Lower leg skin (tissue), 4 donors: ENCODE measurements around the gene TBL3. TPM values are rescaled to one million over a fixed set of nuclear protein-coding genes. Genes with fewer than 3 reads are reported as not detected.

Source experiments
- DNase-seq, 2 donors: peaks; one replicate each; pipeline ENCODE4 v3.0.0-alpha.2; 2019; ENCODE audit warnings: low spot score in 2 of 2
- H3K4me3 ChIP-seq: fragments of 200-600 bp; sonication (generic); 2 replicates; pipeline ENCODE4 v1.5.1; 2017; ENCODE audit warnings: mild to moderate bottlenecking, low read depth; ENCODE audit not compliant: poor library complexity, severe bottlenecking
- POLR2A ChIP-seq, 2 donors: fragments of 450-650 bp; IDR thresholded peaks; one replicate each; pipeline ENCODE4 v1.6.1; 2016 to 2017; ENCODE audit warnings: antibody characterized with exemption in 2 of 2, mild to moderate bottlenecking in 1 of 2, moderate library complexity in 1 of 2
- WGBS, 2 donors: methylation state at CpG; one replicate each; pipeline ENCODE4 v1.1.5; 2018; 5-methylcytosine and 5-hydroxymethylcytosine counted together
- intact Hi-C: fragments of 100-400 bp; cut with DNase I; formaldehyde crosslinking; loops from one replicate; pipeline ENCODE4 v1.15.0; 2023; ENCODE audit warnings: low total_unique reads
- total RNA-seq, 4 donors: library from RNA; depleted of rRNA; stranded (reverse); fragments of >200 nt; gene quantifications; one replicate each; pipeline ENCODE4 v1.1.0, GENCODE V29; 2016
- TF ChIP-seq, protein P1 (sequence below), 3 donors: fragments of 450-650 bp; IDR thresholded peaks; one replicate each; pipeline ENCODE4 v1.5.1; 2016; ENCODE audit warnings: antibody characterized with exemption in 3 of 3, mild to moderate bottlenecking in 3 of 3, moderate library complexity in 2 of 3

The TBL3 gene
- 100 to 1,000 TPM in 2 of 4 donors, 10 to 100 TPM in 2; 60.8 to 114 (median 83.7) TPM for total RNA-seq

DNA sequence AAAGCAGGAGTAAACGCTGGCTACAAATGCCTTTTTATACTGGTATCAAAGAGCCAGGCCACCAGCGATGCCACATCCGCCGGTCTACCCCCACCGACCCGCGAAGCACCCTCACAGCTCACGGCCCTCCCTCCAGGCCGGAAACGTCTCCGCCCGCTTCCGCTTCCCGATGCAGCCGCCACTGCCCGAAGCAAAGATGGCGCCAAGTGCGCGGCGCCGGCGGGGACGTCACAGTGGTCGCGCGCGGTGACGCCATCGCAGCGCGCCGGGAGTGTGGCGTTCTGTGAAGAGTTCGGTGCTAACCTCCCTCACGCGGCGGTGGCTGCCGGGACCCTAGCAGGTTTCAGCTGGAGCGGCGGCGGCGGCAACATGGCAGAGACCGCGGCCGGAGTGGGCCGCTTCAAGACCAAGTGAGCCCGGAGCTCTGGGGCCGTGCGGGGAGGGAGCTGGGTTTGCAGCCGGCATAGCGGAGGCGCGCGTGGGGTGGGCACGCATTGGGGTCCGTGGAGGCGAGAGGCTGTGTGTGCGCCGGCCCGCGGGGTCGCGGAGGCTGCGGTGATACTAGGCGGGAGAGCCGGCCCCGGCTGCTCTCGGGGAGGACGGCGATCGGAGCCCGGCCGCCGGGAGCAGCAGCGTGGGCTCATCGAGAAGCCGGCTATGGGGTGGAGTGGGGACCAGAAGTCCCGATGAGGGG lies at the start of gene TBL3:
TBL3 (plus strand) TSS at position 258 of the 694 bp plus-strand sequence; CDS start at position 370, 112 bp downstream.
- H3K4me3 ChIP-seq, result peak within 1 kb of the TSS; percentile 99
- 0% methylated on average over 30 to 53 of the region's 78 CpGs for WGBS, 2 donors
- intact Hi-C loops, result no loop called here
- DNase-seq, result peak; percentile 90 to 99
- TF ChIP-seq, protein P1, sequence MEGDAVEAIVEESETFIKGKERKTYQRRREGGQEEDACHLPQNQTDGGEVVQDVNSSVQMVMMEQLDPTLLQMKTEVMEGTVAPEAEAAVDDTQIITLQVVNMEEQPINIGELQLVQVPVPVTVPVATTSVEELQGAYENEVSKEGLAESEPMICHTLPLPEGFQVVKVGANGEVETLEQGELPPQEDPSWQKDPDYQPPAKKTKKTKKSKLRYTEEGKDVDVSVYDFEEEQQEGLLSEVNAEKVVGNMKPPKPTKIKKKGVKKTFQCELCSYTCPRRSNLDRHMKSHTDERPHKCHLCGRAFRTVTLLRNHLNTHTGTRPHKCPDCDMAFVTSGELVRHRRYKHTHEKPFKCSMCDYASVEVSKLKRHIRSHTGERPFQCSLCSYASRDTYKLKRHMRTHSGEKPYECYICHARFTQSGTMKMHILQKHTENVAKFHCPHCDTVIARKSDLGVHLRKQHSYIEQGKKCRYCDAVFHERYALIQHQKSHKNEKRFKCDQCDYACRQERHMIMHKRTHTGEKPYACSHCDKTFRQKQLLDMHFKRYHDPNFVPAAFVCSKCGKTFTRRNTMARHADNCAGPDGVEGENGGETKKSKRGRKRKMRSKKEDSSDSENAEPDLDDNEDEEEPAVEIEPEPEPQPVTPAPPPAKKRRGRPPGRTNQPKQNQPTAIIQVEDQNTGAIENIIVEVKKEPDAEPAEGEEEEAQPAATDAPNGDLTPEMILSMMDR (IDR thresholded peaks at IDR 0.05), result no peak
- peak in 1 of 2 donors; percentile 86 for TF ChIP-seq POLR2A (IDR thresholded peaks at IDR 0.05)

DNA sequence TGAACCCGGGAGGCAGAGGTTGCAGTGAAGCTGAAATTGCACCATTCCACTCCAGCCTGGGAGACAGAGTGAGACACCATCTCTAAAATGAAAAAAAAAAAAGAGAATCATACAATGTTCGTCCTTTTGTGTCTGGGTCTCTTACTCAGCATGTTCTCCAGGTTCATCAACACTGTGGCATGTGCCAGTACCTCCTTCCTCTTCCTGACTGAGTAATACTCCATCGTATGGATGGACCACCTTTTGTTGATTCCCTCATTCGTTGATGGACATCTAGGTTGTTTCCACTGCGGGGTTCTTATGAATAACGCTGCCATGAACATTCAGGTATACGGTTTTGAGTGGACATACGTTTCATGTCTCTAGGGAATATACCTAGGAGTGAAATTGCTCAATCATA lies 49.5 kb upstream of the TBL3 start:
- 71 to 78% methylated on average over 8 of the region's 8 CpGs for WGBS, 2 donors
- DNase-seq, result no peak
- H3K4me3 ChIP-seq, result no peak overlapping the region
- intact Hi-C loops, result no loop called here
- TF ChIP-seq, protein P1 (IDR thresholded peaks at IDR 0.05), result no peak
- TF ChIP-seq POLR2A (IDR thresholded peaks at IDR 0.05), result no peak

DNA sequence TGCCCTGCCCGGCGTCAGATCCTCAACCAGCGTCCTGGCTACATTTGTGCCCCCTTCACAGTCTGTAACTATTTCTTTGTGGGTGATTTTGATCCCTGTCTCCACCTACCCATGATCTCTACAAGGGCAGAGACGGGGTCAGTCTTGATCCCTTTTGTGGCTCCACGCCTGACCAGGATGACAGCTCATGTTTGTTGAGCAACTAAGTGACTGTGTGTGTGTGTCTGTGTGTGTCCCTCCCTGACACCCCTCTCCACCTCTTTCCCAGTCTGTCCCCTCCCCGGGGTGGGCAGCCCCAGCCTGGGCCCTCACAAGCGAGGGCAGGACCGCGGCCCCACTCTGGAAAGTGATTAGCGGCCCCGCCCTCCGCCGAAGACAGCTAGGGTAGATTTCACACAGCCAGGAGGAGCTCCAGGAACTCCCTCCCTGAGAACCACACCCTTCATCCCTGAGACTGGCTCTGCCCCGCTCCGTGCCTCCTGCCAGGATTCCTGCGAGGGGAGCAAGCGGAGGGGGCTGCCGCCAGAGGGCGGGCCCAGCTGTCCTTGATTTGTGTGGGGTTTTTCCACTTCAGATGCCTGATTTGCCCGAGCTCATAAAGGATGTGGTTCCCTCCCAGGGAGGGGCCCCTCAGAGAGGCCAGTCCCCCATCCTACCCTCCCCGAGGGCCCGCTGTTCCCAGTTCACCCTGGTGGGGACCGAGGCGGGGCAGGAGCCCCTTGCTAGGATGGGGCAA lies 48.4 kb upstream of the TBL3 start:
- DNase-seq, result peak in 1 of 2 donors; percentile 51
- TF ChIP-seq POLR2A (IDR thresholded peaks at IDR 0.05), result no peak
- intact Hi-C loops, result no loop called here
- 16 to 20% methylated on average over 17 to 24 of the region's 24 CpGs for WGBS, 2 donors
- no peak overlapping the region for H3K4me3 ChIP-seq

DNA sequence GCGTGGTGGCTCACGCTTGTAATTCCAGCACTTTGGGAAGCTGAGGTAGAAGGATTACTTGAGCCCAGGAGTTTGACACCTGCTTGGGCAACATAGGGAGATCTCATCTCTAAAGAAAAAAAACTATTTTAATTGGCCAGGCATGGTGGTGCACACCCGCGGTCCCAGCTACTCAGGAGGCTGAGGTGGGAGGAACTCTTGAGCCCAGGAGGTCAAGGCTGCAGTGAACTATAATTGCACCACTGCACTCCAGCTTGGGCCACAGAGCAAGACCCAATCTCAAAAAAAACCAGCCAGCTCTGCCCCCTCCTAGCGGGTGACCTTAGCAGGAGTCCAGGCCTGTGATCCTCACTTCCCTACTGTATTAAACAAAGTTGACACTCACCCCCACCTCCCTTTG lies 47.8 kb upstream of the TBL3 start:
- TF ChIP-seq, protein P1 (IDR thresholded peaks at IDR 0.05), result no peak
- no peak for TF ChIP-seq POLR2A (IDR thresholded peaks at IDR 0.05)
- 56 to 74% methylated on average over 4 to 5 of the region's 5 CpGs for WGBS, 2 donors
- DNase-seq, result no peak
- H3K4me3 ChIP-seq, result no peak overlapping the region
- intact Hi-C loops, result no loop called here

DNA sequence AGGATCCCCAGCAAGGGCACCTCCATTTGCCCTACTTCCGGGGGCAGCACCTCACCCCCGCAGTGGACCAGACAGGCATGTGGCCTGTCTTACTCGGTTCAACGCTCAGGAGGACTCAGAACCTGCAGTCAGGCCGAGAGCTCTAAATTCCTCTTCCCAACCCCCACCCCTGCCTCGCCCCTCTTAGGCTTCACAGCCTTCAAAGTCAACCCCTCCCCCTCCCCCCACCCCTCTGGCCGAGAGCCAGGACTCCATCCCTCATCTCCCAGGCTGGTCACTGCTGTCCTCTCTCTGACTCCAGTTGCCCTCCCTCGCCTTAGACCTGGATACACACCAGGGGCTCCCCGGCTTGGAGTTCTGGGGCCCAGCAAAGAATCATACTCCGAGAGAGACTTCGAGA lies 45.6 kb upstream of the TBL3 start:
- no peak overlapping the region for H3K4me3 ChIP-seq
- TF ChIP-seq POLR2A (IDR thresholded peaks at IDR 0.05), result no peak
- TF ChIP-seq, protein P1 (IDR thresholded peaks at IDR 0.05), result no peak
- WGBS, 2 donors, result 57 to 68% methylated on average over 11 of the region's 11 CpGs
- intact Hi-C loops, result no loop called here
- no peak for DNase-seq

DNA sequence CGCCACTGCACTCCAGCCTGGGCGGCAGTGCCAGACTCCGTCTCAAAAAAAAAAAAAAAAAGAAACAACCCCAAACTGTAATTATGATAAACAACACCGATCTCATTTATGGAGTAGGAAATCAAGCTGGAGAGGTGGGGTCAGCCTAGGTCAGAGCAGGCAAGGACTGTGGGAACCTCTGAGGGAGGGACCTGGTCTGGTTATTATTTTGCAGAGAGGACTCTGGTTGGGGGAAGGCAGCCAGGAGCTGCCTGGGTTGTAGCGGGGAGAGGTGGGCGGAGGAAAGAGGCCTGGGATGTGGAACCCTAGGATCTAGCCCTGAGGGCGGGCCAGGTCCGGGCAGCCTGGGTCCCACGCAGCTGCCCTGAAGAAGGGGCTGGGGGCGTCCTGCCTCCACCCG lies 42.7 kb upstream of the TBL3 start:
- intact Hi-C loops, result no loop called here
- H3K4me3 ChIP-seq, result no peak overlapping the region
- TF ChIP-seq POLR2A (IDR thresholded peaks at IDR 0.05), result no peak
- TF ChIP-seq, protein P1 (IDR thresholded peaks at IDR 0.05), result no peak
- no peak for DNase-seq
- 10 to 12% methylated on average over 9 to 11 of the region's 11 CpGs for WGBS, 2 donors
